Hippocampal formation (tissue), 2 donors: Measurements from ENCODE around the gene WWP2.
"Not testable (repeated sequence)": the region's sequence is repeated elsewhere in the genome, so short reads cannot be mapped to it uniquely, and the experiment has no call there.

Source experiments
- DNase-seq, 2 donors: peaks; one replicate each; lab custom pipeline; 2025; lab: John Stamatoyannopoulos, UW

The WWP2 gene

GRCh38 chr16:69796285-69797118 lies 34.4 kb downstream of the WWP2 start:
- peak; percentile 18 to 77 for DNase-seq

DNA sequence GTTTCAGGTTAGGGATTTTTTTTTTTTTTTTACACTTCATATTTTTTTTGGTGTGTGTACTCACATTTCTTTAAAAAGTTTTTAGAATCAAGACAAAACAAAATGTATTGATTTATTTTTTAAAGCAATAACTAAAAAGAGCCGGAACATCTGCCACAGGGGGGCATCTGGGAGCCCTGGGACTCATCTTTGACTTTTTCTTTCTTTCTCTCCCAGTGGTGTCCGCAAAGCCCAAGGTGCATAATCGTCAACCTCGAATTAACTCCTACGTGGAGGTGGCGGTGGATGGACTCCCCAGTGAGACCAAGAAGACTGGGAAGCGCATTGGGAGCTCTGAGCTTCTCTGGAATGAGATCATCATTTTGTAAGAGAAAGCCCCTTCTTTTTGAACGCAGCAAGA lies 36.3 kb downstream of the WWP2 start:
- DNase-seq: peak; percentile 29 to 46

GRCh38 chr16:69799611-69800031 lies 37.5 kb downstream of the WWP2 start:
- no peak for DNase-seq

DNA sequence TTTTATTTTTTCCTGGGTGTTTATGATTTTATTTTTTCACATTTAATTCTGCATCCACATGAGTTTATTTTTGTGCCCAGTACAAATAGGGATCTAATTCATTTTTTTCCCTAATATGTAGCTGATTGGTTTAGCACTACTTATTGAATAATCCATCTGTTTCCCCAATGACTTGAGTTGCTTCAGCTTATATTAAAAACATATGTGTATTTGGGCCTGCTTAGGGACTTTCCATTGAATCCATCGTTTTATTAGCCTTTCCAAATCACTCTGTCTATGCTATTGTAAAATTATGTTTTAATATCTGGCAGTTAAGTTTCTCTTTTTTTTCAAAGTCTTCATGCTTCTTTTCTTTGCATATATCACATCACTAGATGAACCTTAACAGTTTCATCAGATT lies 42.2 kb downstream of the WWP2 start:
- no peak for DNase-seq

DNA sequence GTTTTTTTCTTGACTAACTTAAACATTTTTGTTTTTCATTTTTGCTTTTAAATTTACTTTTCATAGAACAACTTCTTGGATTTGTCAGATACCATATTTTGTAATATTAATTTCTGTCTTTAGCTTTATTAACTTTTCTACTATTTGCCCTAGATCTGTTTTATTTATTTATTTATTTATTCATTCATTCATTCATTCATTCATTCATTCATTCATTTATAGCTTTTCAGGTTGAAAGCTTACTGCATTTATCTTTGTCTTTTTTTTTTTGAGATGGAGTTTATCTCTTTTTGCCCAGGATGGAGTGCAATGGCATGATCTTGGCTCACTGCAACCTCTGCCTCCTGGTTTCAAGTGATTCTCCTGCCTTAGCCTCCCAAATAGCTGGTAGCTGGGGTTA lies 44.6 kb downstream of the WWP2 start:
- DNase-seq: not testable (repeated sequence)

GRCh38 chr16:69812688-69813014 lies 50.5 kb downstream of the WWP2 start:
- DNase-seq: no peak

DNA sequence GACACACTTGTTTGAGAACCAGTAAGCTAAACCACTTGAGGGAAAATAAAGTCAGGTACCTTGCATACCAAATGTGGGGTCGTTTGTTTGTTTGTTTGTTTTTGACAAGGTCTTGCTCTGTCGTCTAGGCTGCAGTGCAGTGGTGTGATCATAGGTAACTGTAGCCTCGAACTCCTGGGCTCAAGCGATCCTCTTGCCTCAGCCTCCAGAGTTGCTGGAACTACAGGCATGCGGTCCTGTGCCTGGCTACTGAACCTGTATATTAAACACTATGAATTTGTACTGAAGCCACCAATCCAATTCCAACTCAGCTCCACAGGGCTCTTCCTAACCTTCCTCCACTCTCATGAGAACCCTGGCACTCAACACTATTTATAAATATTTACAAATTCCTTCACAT lies 51.9 kb downstream of the WWP2 start:
- no peak for DNase-seq

DNA sequence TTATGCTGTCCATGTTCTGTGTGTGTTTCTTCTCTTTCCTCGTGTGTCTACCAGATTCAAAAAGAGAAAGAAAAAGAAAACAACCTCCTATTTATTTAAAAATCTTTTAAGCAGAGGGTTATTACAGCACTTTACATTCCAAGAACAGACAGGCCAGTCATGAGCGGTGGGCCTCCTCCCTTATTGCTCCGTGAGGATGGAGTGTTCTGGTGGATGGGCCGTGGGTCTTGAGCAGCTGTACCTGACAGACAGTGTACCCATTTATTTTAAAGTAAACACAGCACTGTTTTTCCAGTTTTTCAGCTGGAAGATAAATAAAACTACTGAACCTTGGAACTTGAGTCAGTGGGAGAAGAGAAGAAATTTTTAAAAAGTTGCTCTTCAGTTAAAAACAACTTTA lies 52.4 kb downstream of the WWP2 start:
- DNase-seq: no peak

- not testable (repeated sequence) for DNase-seq
These were observed 53.2 kb downstream of the WWP2 start for GRCh38 chr16:69815216-69815883.

DNA sequence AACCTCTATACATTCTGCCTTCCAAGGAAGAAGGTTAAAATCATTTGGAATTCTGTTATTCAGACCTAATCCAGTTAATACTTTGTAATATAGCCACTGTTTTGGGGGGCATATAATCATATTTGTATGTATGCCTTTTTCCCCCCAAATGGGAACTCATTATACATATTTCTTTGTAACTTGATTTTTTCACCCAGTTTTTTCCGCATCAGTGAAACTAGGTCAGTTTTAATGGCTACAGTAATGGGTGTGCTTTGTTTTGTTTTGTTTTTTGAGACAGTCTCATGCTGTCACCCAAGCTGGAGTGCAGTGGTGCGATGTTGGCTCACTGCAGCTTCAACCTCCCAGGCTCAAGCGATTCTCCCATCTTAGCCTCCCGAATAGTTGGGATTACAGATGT lies 54.9 kb downstream of the WWP2 start:
- DNase-seq: no peak

DNA sequence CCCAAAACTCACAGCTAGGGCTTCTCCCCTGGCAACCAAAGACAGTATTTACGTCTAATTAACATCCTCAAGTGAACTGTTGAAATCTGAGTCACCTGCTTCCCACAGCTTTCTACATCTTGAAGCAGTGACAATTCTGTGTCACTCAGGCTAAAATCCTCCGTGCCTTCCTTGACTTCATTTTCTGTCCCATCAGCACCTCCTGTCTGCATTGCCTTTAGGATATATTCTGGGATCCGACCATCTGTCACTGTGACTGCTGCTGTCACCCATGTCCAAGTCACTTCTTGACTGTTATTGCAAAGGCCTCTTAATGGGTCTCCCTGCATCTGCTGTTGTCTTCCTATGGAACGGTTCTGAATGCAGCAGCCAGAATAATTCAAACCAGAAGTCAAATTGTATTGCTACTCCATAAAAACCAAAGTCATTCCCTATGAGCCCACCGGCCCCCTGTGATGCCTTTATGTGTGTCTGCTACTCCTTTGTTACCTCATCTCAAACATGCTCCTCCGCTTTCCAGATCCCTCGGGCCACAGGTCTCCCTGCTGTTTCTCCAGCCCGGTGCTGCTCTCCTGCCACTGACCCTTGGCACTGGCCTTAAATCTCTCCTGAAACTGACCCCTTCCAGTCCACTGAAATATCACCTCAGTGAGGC lies 56.9 kb downstream of the WWP2 start:
- no peak for DNase-seq

- DNase-seq: peak; percentile 30 to 52
These were observed 58.9 kb downstream of the WWP2 start for GRCh38 chr16:69820926-69821541.

GRCh38 chr16:69821844-69822173 lies 59.7 kb downstream of the WWP2 start:
- DNase-seq: no peak

DNA sequence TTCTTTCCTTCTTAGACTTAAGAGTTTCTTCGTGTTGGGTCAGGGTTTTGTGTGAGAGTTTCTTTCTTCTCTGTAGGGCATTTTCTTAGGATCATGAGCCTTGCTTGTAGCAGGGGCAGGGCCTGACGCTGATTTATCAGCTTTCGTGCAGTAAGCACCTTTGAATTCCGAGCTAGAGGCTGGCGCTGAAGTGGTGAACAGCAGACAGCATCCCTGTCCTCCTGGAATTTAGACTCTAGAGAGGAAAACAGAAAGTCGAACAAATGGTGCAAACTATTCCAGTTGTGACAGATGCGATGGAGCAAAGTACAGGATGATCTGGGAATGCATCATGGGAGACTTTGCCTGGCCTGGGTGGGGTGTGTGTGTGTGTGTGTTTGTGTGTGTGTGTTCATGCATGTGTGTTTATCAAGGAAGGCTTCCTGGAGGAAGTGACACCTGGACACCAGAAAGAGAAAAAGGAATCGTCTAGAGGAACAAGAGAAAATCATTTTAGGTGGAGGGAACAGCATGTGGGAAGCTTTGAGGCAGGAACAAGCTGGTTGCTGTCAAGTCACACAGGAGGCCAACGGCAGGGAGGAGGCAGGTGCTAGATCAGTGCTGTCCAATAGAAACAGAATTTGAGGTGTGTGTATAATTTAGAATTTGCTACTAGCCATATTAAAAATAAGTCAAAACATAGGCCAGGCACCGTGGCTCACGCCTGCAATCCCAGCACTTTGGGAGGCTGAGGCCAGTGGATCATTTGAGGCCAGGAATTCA lies 60.2 kb downstream of the WWP2 start:
- DNase-seq: no peak

DNA sequence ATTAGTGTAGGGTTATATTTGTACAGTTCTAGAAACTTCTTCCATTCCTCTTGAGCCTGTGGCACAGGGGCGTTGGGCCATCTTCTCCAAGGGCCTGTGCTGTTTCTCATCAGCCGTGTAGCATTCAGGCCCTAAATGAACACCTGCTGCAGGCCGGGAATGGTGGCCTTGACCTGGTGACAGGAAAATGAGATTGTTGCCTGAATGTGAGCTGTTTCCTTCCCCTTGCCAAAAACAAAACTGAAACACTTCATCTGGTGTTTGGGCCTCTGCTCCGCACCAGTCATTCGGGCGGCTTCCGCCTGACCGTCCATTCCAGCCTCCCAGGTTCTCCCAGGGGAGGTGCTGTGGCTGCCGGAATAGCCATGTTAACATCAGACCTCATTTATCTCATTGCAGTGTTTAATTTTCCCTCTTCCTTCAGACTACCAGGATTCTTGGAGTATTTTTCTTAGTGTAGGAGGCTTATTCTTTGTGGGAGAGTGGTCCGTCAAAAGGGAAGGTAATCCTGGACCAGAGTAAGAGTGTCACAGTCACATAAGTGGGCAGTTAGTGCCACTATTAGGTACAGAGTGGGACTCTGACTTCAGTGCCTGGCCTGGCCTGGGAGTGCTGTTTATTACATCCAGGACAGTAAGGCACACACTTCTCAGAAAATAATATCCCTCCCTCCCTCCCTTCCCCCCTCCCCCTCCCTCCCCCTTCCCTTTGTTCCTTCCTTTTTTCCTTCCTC lies 61.9 kb downstream of the WWP2 start:
- DNase-seq: no peak

DNA sequence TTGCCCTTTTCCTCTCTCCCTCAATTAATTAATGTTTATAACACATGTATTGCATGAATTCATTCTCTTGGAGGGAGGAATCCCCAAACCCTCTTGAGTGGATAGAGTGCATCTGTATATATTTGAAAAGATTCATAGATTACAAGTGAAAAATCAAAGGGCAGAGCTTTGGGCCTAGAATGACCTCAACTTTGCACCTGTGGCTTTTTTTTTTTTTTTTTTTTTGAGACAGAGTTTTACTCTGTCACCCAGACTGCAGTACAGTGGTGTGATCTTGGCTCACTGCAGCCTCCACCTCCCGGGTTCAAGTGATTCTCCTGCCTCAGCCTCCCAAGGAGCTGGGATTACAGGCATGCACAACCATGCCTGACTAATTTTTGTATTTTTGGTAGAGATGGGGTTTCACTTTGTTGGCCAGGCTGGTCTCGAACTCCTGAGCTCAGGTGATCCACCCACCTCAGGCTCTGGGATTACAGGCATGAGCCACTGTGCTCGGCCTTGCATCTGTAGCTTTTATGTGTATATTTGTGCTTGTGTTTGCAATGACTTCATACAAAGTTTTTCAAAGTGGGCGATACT lies 62.5 kb downstream of the WWP2 start:
- DNase-seq: not testable (repeated sequence)

DNA sequence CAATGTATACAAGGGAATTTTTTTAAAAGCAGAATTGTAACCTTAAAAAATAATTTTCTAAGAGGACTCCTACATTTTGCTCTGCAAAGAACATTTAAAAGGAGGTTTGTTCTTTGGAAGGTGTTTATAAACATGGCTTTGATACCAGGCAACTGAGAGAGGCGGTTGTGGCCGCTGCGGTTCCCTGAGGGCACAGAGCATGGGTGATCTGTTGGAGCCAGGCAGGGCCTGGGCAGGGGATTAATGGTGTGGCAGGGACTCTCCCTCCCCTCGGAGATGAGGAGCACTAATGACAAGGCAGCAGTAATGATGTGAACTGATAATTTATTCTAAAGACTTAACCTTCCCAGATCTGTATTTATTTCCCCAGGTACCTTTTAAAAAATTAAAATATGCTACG lies 65.4 kb downstream of the WWP2 start:
- no peak for DNase-seq

DNA sequence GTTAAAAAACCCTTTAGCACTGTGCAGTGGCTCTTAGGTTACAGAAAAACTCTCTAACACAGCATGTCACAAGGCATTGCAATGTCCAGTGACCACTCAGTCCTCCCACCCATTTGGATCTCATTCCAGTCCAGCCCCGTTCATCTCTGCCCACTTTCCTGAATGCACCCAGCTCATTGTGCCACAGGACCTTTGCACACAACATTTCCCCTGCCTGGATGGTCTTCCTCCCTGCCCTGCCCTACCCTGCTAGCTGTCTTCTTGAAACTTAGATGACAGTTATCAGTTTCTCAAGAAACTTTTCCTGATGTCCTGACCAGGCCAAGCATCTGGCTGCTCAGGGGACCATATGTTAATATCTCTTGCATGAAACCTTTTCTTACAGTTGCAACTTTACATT lies 67.2 kb downstream of the WWP2 start:
- no peak for DNase-seq

GRCh38 chr16:69830146-69830533 lies 68.0 kb downstream of the WWP2 start:
- no peak for DNase-seq

GRCh38 chr16:69830534-69831211 lies 68.5 kb downstream of the WWP2 start:
- DNase-seq: no peak
